A549 (cell line): Measurements from ENCODE around the gene PLIN3. TPM values are rescaled to one million over a fixed set of nuclear protein-coding genes. Genes with fewer than 3 reads are reported as not detected.

Source experiments
- ATAC-seq, 2 experiments: fragments of 200-7000 bp in 1 of 2; fragments of >200 bp in 1 of 2; cut with Nextera tagmentation in 1 of 2; cut with Tn5 transposase in 1 of 2; 3 replicates each; pipeline versions ENCODE4 v1.8.0 to v1.9.1; 2018 to 2020; ENCODE audit warnings: mild to moderate bottlenecking in 1 of 2, moderate library complexity in 1 of 2
- CTCF ChIA-PET: fragments of 300-600 bp; sonication (Branson Sonifier 250); formaldehyde crosslinking; extraction: SDS; loops from one replicate; lab custom pipeline; 2021; ENCODE audit warnings: antibody characterized with exemption, inconsistent platforms; lab: Yijun Ruan, JAX
- POLR2A ChIA-PET: fragments of 350-600 bp; formaldehyde crosslinking; extraction: SDS; loops from one replicate; lab custom pipeline; 2021; ENCODE audit warnings: antibody characterized with exemption, inconsistent platforms; lab: Yijun Ruan, JAX
- DNase-seq, 2 experiments: peaks; one replicate each; pipeline versions ENCODE4 v3.0.0 to v3.0.0-alpha.2; 2011 to 2016; ENCODE audit warnings: low read depth in 1 of 2, low spot score in 1 of 2
- FAIRE-seq: peaks from 2 replicates; lab custom pipeline; 2011; peaks lifted over from hg19 to GRCh38; lab: Jason Lieb, UNC
- H3K27ac ChIP-seq, 2 experiments: fragments of >200 bp; sonication (Bioruptor Twin); formaldehyde crosslinking; 3 replicates each; pipeline ENCODE4 v1.5.1; 2016 to 2017
- H3K4me1 ChIP-seq: fragments of >200 bp; sonication (Bioruptor Twin); formaldehyde crosslinking; 3 replicates; pipeline ENCODE4 v1.6.1; 2016
- H3K4me2 ChIP-seq: fragments of >200 bp; sonication (Bioruptor Twin); formaldehyde crosslinking; 3 replicates; pipeline ENCODE4 v1.6.1; 2016
- H3K4me3 ChIP-seq: fragments of >200 bp; sonication (Bioruptor Twin); formaldehyde crosslinking; 3 replicates; pipeline ENCODE4 v1.5.1; 2016
- H3K9me3 ChIP-seq: fragments of >200 bp; sonication (Bioruptor Twin); formaldehyde crosslinking; 3 replicates; pipeline ENCODE4 v1.6.1; 2016
- BHLHE40 ChIP-seq: IDR thresholded peaks from 2 replicates; pipeline ENCODE4 v1.6.1; 2012; ENCODE audit warnings: low read depth, low read length, inconsistent platforms
- CBX2 ChIP-seq: fragments of 200-600 bp; sonication (generic); IDR thresholded peaks from 2 replicates; pipeline ENCODE4 v1.6.1; 2016; ENCODE audit warnings: low read depth, mild to moderate bottlenecking, borderline replicate concordance
- CHD2 ChIP-seq: fragments of 150-350 bp; IDR thresholded peaks from 2 replicates; pipeline ENCODE4 v1.6.1; 2014; ENCODE audit warnings: low read length; ENCODE audit not compliant: partially characterized antibody
- EP300 ChIP-seq, 2 experiments: fragments of >200 bp; sonication (Bioruptor Twin); formaldehyde crosslinking; IDR thresholded peaks; 2 replicates in 1 of 2; 3 replicates in 1 of 2; pipeline ENCODE4 v1.6.1; 2016 to 2017
- FOSB ChIP-seq: fragments of 250-450 bp; sonication (Bioruptor Pico); IDR thresholded peaks from 2 replicates; pipeline ENCODE4 v1.5.0; 2020; ENCODE audit warnings: mild to moderate bottlenecking, moderate library complexity
- FOSL2 ChIP-seq, 2 experiments: fragments of 450-650 bp in 1 of 2; fragments of >200 bp in 1 of 2; sonication (Bioruptor Twin) in 1 of 2; formaldehyde crosslinking; IDR thresholded peaks; 2 replicates each; pipeline versions ENCODE4 v1.5.0 to v1.6.1; 2016 to 2020; ENCODE audit warnings: mild to moderate bottlenecking in 1 of 2, moderate library complexity in 1 of 2
- HES2 ChIP-seq: fragments of >200 bp; sonication (Bioruptor Twin); formaldehyde crosslinking; IDR thresholded peaks from 2 replicates; pipeline ENCODE4 v1.6.1; 2016
- JUNB ChIP-seq: fragments of >200 bp; sonication (Bioruptor Twin); formaldehyde crosslinking; IDR thresholded peaks from 2 replicates; pipeline ENCODE4 v1.6.1; 2016
- MAZ ChIP-seq: fragments of 150-350 bp; IDR thresholded peaks from 2 replicates; pipeline ENCODE4 v1.6.1; 2014; ENCODE audit warnings: antibody characterized with exemption, low read depth, low read length, borderline replicate concordance
- NFE2L2 ChIP-seq: fragments of 150-350 bp; conservative IDR thresholded peaks from 2 replicates; pipeline ENCODE4 v1.6.1; 2014; ENCODE audit warnings: low read length
- NPAS2 ChIP-seq: fragments of 250-450 bp; sonication (Bioruptor Pico); IDR thresholded peaks from 2 replicates; pipeline ENCODE4 v1.8.0; 2022; ENCODE audit warnings: mild to moderate bottlenecking, moderate library complexity, borderline replicate concordance
- NR3C1 ChIP-seq: fragments of >200 bp; sonication (Bioruptor Twin); formaldehyde crosslinking; IDR thresholded peaks from 3 replicates; pipeline ENCODE4 v1.6.1; 2017
- PHF8 ChIP-seq: fragments of 200-600 bp; sonication (generic); IDR thresholded peaks from 2 replicates; pipeline ENCODE4 v1.6.1; 2016; ENCODE audit warnings: low read depth, mild to moderate bottlenecking, antibody characterized with exemption, moderate library complexity, borderline replicate concordance
- POLR2A ChIP-seq: IDR thresholded peaks from 2 replicates; pipeline ENCODE4 v1.6.1; 2012; ENCODE audit warnings: mild to moderate bottlenecking, low read length
- RFX5 ChIP-seq: fragments of 450-650 bp; IDR thresholded peaks from 2 replicates; pipeline ENCODE4 v1.7.1; 2014; ENCODE audit warnings: antibody characterized with exemption, mild to moderate bottlenecking, moderate library complexity
- RNF2 ChIP-seq: fragments of 200-600 bp; sonication (generic); IDR thresholded peaks from 2 replicates; pipeline ENCODE4 v1.6.1; 2016; ENCODE audit warnings: low read depth, mild to moderate bottlenecking, antibody characterized with exemption, moderate library complexity, borderline replicate concordance
- SREBF2 ChIP-seq: fragments of 450-650 bp; IDR thresholded peaks from 2 replicates; pipeline ENCODE4 v1.6.1; 2014; ENCODE audit warnings: mild to moderate bottlenecking, moderate library complexity
- TFCP2L1 ChIP-seq: fragments of 250-450 bp; sonication (Bioruptor Pico); IDR thresholded peaks from 2 replicates; pipeline ENCODE4 v1.5.0; 2021; ENCODE audit warnings: mild to moderate bottlenecking
- USF2 ChIP-seq: fragments of 450-650 bp; IDR thresholded peaks from 2 replicates; pipeline ENCODE4 v1.6.1; 2014; ENCODE audit warnings: antibody characterized with exemption
- ZFP36 ChIP-seq: fragments of 450-650 bp; IDR thresholded peaks from 2 replicates; pipeline ENCODE4 v1.6.1; 2014; ENCODE audit warnings: borderline replicate concordance; ENCODE audit not compliant: partially characterized antibody
- WGBS: methylation state at CpG from one replicate; pipeline ENCODE4 v1.1.6; 2017; ENCODE audit errors: missing lambda C conversion rate; 5-methylcytosine and 5-hydroxymethylcytosine counted together
- polyA plus RNA-seq, 4 experiments: library from polyadenylated mRNA; depleted of rRNA in 3 of 4; stranded (reverse); fragments of >200 nt; fragmentation: RNase III in 1 of 4; extraction: RNeasy Plus Mini Kit Qiagen cat#74134 plus additional on column Dnase treatment in 1 of 4; gene quantifications; 2 replicates in 3 of 4; 3 replicates in 1 of 4; pipeline ENCODE4 v1.2.3, GENCODE V29; 2011 to 2017
- TF ChIP-seq, protein P1 (sequence below): IDR thresholded peaks from 2 replicates; pipeline ENCODE4 v1.6.1; 2012
- TF ChIP-seq, protein P2 (sequence below): fragments of 250-450 bp; sonication (Bioruptor Pico); IDR thresholded peaks from 2 replicates; pipeline ENCODE4 v1.5.0; 2020; ENCODE audit warnings: low read depth, mild to moderate bottlenecking, moderate library complexity
- TF ChIP-seq, protein P3 (sequence below): IDR thresholded peaks from 2 replicates; pipeline ENCODE4 v1.6.1; 2012

Gene PLIN3
- polyA plus RNA-seq, 2 of the 4 experiments (the other 2 are of a cell fraction): 30.1 to 84.3 TPM

GRCh38 chr19:4803736-4804695 lies 63.5 kb downstream of the PLIN3 start (continued):
- TF ChIP-seq RFX5: no peak

DNA sequence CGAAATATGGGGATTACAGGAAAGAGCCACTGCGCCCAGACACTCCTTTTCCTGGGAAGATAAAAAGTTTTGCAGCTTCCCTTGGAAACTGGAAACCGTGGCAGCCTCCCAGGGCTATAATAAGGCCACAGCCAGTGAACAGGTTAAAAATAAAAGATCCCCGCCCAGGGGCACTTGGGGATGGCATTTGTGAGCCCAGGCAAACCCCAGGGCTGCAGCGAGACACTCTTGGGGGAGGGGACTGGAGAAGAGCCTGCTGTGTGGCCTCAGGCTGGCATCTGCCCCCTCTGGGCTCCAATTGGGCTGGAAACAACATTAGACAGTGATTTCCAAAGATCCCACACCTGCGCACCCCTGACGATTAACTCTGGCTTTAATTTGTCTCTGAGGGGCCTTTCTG lies 64.8 kb downstream of the PLIN3 start:
- ChIA-PET CTCF (interaction anchor here (0.8 to 13.7 kb wide), 3 partner anchors 12 to 73 kb away, joined by 3 to 240 read pairs (median 10); partner anchors contain the start of gene FEM1A), POLR2A (no interaction called here)
- H3K4me1 ChIP-seq: no peaks in the 10 kb centered on the region
- FAIRE-seq (no peak), DNase-seq (no peak), ATAC-seq (no peak)
- H3K27ac ChIP-seq: no peak overlapping the region
- H3K9me3 ChIP-seq: no peaks in the 10 kb centered on the region
- WGBS: 70% methylated on average over 7 of the region's 7 CpGs
- no peak overlapping the region for H3K4me2 ChIP-seq
- no peak overlapping the region for H3K4me3 ChIP-seq
- TF ChIP-seq NR3C1 (no peak), EP300 (IDR thresholded peaks at IDR 0.05) (no peak), FOSL2 (IDR thresholded peaks at IDR 0.05) (no peak), FOSL2 (CRISPR knock-in tag; IDR thresholded peaks at IDR 0.05) (no peak), NPAS2 (no peak), RNF2 (no peak), CHD2 (no peak), MAZ (no peak), JUNB (no peak), PHF8 (no peak), POLR2A (no peak), BHLHE40 (no peak), TFCP2L1 (CRISPR knock-in tag) (no peak), SREBF2 (no peak), NFE2L2 (no peak), HES2 (no peak), FOSB (CRISPR knock-in tag) (no peak)
- TF ChIP-seq, protein P1, sequence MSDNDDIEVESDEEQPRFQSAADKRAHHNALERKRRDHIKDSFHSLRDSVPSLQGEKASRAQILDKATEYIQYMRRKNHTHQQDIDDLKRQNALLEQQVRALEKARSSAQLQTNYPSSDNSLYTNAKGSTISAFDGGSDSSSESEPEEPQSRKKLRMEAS: no peak
- TF ChIP-seq, protein P2, sequence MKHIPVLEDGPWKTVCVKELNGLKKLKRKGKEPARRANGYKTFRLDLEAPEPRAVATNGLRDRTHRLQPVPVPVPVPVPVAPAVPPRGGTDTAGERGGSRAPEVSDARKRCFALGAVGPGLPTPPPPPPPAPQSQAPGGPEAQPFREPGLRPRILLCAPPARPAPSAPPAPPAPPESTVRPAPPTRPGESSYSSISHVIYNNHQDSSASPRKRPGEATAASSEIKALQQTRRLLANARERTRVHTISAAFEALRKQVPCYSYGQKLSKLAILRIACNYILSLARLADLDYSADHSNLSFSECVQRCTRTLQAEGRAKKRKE: no peak
- TF ChIP-seq, protein P3, sequence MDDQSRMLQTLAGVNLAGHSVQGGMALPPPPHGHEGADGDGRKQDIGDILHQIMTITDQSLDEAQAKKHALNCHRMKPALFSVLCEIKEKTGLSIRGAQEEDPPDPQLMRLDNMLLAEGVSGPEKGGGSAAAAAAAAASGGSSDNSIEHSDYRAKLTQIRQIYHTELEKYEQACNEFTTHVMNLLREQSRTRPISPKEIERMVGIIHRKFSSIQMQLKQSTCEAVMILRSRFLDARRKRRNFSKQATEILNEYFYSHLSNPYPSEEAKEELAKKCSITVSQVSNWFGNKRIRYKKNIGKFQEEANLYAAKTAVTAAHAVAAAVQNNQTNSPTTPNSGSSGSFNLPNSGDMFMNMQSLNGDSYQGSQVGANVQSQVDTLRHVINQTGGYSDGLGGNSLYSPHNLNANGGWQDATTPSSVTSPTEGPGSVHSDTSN: no peak

DNA sequence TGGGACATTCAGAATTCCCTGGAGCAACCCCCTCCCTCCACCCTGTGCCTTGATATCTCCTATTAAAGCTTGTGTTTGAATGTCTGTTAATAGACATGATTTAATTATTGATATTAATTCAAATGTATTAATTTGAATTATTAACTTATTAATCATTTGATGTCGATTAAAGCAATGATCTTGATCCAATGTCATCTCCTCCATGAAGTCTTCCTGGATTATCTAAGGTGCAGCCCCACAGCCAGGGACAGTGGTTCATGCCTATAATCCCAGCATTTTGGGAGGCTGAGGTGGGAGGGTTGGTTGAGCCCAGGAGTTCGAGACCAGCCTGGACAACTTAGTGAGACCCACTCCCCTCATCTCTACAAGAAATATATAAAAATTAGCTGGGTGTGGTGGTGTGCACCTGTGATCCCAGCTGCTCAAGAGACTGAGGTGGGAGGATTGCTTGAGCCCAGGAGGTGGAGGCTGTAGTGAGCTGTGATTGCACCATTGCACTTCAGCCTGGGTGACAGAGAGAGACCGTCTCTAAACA lies 66.3 kb downstream of the PLIN3 start:
- H3K4me2 ChIP-seq: no peak overlapping the region
- no peaks in the 10 kb centered on the region for H3K4me1 ChIP-seq
- ATAC-seq (no peak), FAIRE-seq (no peak), DNase-seq (no peak)
- 43% methylated on average over 3 of the region's 3 CpGs for WGBS
- no peak overlapping the region for H3K4me3 ChIP-seq
- no peak overlapping the region for H3K27ac ChIP-seq
- no peaks in the 10 kb centered on the region for H3K9me3 ChIP-seq
- CTCF ChIA-PET: interaction anchor here (0.6 to 13.7 kb wide), 7 partner anchors 8 to 225 kb away, joined by 3 to 240 read pairs (median 4); partner anchors contain the start of gene FEM1A
- POLR2A ChIA-PET: no interaction called here
- no peak for TF ChIP-seq CBX2
- peak; percentile 33 for TF ChIP-seq ZFP36
- no peak for TF ChIP-seq USF2
- TF ChIP-seq, all 56 proteins: peak for 1
